Spleen (tissue), 11 donors: Measurements from ENCODE around the gene HUNK. TPM values are rescaled to one million over a fixed set of nuclear protein-coding genes. Genes with fewer than 3 reads are reported as not detected.

Experiments used
- DNase-seq: peaks from one replicate; pipeline ENCODE4 v3.0.0-alpha.2; 2020
- H3K27ac ChIP-seq, 8 donors: fragments of 200-600 bp; sonication (generic) in 7 of 8; 1 replicate in 4 of 8; 2 replicates in 4 of 8; pipeline versions ENCODE4 v1.5.0 to v1.8.0; 2016 to 2021; ENCODE audit warnings: inconsistent platforms in 4 of 8, mild to moderate bottlenecking in 4 of 8, moderate library complexity in 1 of 8
- H3K27me3 ChIP-seq, 7 donors: fragments of 200-600 bp; sonication (generic) in 6 of 7; replicated peaks in 1 of 7; 1 replicate in 4 of 7; 2 replicates in 3 of 7; pipeline versions ENCODE4 v1.5.0 to v1.8.0; 2016 to 2021; ENCODE audit warnings: inconsistent platforms in 3 of 7, mild to moderate bottlenecking in 1 of 7
- H3K36me3 ChIP-seq, 6 donors: fragments of 200-600 bp; sonication (generic) in 5 of 6; 1 replicate in 4 of 6; 2 replicates in 2 of 6; pipeline versions ENCODE4 v1.5.0 to v1.8.0; 2016 to 2021; ENCODE audit warnings: inconsistent platforms in 2 of 6
- H3K4me1 ChIP-seq, 6 donors: fragments of 200-600 bp; sonication (generic) in 5 of 6; 1 replicate in 3 of 6; 2 replicates in 3 of 6; pipeline versions ENCODE4 v1.5.0 to v1.8.0; 2016 to 2021; ENCODE audit warnings: inconsistent platforms in 3 of 6
- H3K4me3 ChIP-seq, 8 donors: fragments of 200-600 bp; sonication (generic) in 7 of 8; 1 replicate in 4 of 8; 2 replicates in 4 of 8; pipeline versions ENCODE4 v1.5.0 to v1.8.0; 2016 to 2021; ENCODE audit warnings: inconsistent platforms in 4 of 8, mild to moderate bottlenecking in 4 of 8, moderate library complexity in 2 of 8
- H3K9me3 ChIP-seq, 8 donors: fragments of 200-600 bp; sonication (generic) in 7 of 8; 1 replicate in 4 of 8; 2 replicates in 4 of 8; pipeline versions ENCODE4 v1.5.0 to v1.8.0; 2016 to 2021; ENCODE audit warnings: inconsistent platforms in 4 of 8
- CTCF ChIP-seq, 11 experiments: fragments of 200-600 bp in 7 of 11; fragments of 450-650 bp in 4 of 11; sonication (generic) in 4 of 11; IDR thresholded peaks in 8 of 11; conservative IDR thresholded peaks in 3 of 11; 1 replicate in 7 of 11; 2 replicates in 4 of 11; pipeline versions ENCODE4 v1.4.0 to v1.8.0; 2016 to 2021; ENCODE audit warnings: antibody characterized with exemption in 11 of 11, inconsistent platforms in 4 of 11, mild to moderate bottlenecking in 1 of 11
- POLR2A ChIP-seq, 3 donors: fragments of 450-650 bp; IDR thresholded peaks; one replicate each; pipeline ENCODE4 v1.5.1; 2017; ENCODE audit warnings: antibody characterized with exemption in 3 of 3, mild to moderate bottlenecking in 1 of 3
- POLR2AphosphoS5 ChIP-seq, 3 donors: sonication (generic); formaldehyde crosslinking; IDR thresholded peaks; one replicate each; pipeline ENCODE4 v1.5.1; 2017; ENCODE audit warnings: antibody characterized with exemption in 3 of 3
- WGBS, 5 donors: extraction: QIAGEN DNeasy Blood & Tissue Kit in 3 of 5; methylation state at CpG; one replicate each; pipeline versions ENCODE4 v1.1.5 to v1.1.7; 2013 to 2018; 5-methylcytosine and 5-hydroxymethylcytosine counted together
- intact Hi-C: fragments of 100-400 bp; cut with DNase I; formaldehyde crosslinking; loops from one replicate; pipeline ENCODE4 v1.15.0; 2023; ENCODE audit warnings: low total_unique reads
- polyA plus RNA-seq, 3 donors: library from polyadenylated mRNA; stranded (reverse); fragments of 200-250 nt; gene quantifications; one replicate each; pipeline ENCODE4 v1.2.1, GENCODE V29; 2013
- total RNA-seq, 7 donors: library from RNA; depleted of rRNA in 3 of 7; stranded (reverse); fragments of >200 nt in 3 of 7; fragmentation: NEBNext Ultra II Directional in 4 of 7; extraction: Animal tissue kit (Norgen Biotek cat#: 25700) in 4 of 7; gene quantifications; one replicate each; pipeline versions ENCODE4 v1.1.0 to v1.2.1, GENCODE V29; 2016 to 2021
- donor health status: healthy with polysubstance abuse.
- donor health status: DM: no; HTN: no; CAD: no; lungs with moderate emphysema.
- donor health status: DM: no; HTN: no; CAD: no.
- donor health status: Bipolar disorder and iron deficiency.
- donor health status: healthy.
- donor health status: DM: no; HTN: no; CAD: no.
- donor health status: DM: yes; HTN: yes; CAD: no.

The HUNK gene
- total and polyA plus RNA-seq, 10 donors, result 0.06 to 0.41 (median 0.14) TPM; not detected in 3

GRCh38 chr21:31931644-31932469 lies 59.0 kb downstream of the HUNK start:
- DNase-seq, result no peak
- Histone ChIP-seq H3K27me3 (peaks cover 0 to 30% (median 0%) of the 10 kb centered on the region in 7 donors), H3K4me1 (no peaks in the 10 kb centered on the region), H3K9me3 (peaks cover 0 to 7% (median 2%) of the 10 kb centered on the region in 8 donors), H3K27ac (no peak overlapping the region), H3K36me3 (no peaks in the 10 kb centered on the region), H3K4me3 (no peak overlapping the region)
- no peak for TF ChIP-seq POLR2A (IDR thresholded peaks at IDR 0.05)
- no peak for TF ChIP-seq POLR2AphosphoS5 (IDR thresholded peaks at IDR 0.05)
- TF ChIP-seq CTCF (IDR thresholded peaks at IDR 0.05 in 8 of 11, conservative IDR thresholded peaks at IDR 0.05 in 3 of 11), result no peak
- 88 to 92% (median 90%) methylated on average over 23 of the region's 23 CpGs for WGBS, 5 donors
- intact Hi-C loops, result no loop called here

DNA sequence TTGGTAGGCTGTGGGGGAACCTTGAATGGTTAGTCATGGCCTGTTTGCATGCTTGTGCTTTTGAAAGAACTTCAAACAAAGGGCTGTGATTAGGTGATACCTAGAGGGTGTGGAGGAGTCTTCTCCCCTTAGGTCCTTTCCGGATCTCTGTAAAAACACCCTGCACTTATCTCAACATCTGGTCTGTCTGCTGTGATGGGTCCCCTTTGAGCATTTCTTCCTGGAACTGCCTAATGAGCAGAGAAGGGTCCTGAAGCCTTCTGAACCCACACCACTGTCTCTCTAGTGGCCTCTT lies 59.6 kb downstream of the HUNK start:
- DNase-seq, result no peak
- H3K9me3 ChIP-seq, result peaks cover 0 to 2% (median 0%) of the 10 kb centered on the region in 8 donors
- H3K27me3 ChIP-seq, result peaks cover 0 to 30% (median 0%) of the 10 kb centered on the region in 7 donors
- intact Hi-C loops, result no loop called here
- H3K4me3 ChIP-seq, result no peak overlapping the region
- H3K36me3 ChIP-seq, result no peaks in the 10 kb centered on the region
- H3K27ac ChIP-seq, result no peak overlapping the region
- TF ChIP-seq CTCF (IDR thresholded peaks at IDR 0.05 in 8 of 11, conservative IDR thresholded peaks at IDR 0.05 in 3 of 11) (no peak), POLR2AphosphoS5 (IDR thresholded peaks at IDR 0.05) (no peak), POLR2A (IDR thresholded peaks at IDR 0.05) (no peak)
- H3K4me1 ChIP-seq, result no peaks in the 10 kb centered on the region
- 42 to 80% (median 50%) methylated on average over 1 of the region's 1 CpG for WGBS, 5 donors

DNA sequence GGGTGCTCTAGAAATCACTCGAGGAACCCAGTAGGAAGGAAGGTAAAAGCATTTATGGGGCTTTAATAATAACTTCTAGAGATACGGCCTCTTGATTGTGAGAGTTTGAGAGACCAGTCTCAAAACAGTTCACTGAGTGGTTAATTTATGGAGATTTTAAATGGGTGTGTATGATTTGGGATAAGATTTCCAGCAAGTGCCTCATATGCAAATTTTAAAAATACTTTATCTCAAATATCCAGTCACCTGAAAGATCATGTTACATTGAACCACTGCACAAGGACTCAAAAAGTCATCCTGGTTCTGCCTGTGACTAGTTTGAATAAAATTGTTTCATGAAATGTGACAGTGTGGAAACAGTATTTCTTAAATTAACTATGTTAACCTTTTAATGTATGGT lies 64.5 kb downstream of the HUNK start:
- Histone ChIP-seq H3K4me3 (no peak overlapping the region), H3K36me3 (no peaks in the 10 kb centered on the region), H3K27ac (no peak overlapping the region), H3K9me3 (no peaks in the 10 kb centered on the region), H3K4me1 (no peaks in the 10 kb centered on the region), H3K27me3 (peaks cover 0 to 31% (median 0%) of the 10 kb centered on the region in 7 donors)
- no peak for DNase-seq
- 66 to 85% (median 74%) methylated on average over 2 of the region's 2 CpGs for WGBS, 5 donors
- no peak for TF ChIP-seq POLR2A (IDR thresholded peaks at IDR 0.05)
- TF ChIP-seq POLR2AphosphoS5 (IDR thresholded peaks at IDR 0.05), result no peak
- no peak for TF ChIP-seq CTCF (IDR thresholded peaks at IDR 0.05 in 8 of 11, conservative IDR thresholded peaks at IDR 0.05 in 3 of 11)
- intact Hi-C loops, result no loop called here

DNA sequence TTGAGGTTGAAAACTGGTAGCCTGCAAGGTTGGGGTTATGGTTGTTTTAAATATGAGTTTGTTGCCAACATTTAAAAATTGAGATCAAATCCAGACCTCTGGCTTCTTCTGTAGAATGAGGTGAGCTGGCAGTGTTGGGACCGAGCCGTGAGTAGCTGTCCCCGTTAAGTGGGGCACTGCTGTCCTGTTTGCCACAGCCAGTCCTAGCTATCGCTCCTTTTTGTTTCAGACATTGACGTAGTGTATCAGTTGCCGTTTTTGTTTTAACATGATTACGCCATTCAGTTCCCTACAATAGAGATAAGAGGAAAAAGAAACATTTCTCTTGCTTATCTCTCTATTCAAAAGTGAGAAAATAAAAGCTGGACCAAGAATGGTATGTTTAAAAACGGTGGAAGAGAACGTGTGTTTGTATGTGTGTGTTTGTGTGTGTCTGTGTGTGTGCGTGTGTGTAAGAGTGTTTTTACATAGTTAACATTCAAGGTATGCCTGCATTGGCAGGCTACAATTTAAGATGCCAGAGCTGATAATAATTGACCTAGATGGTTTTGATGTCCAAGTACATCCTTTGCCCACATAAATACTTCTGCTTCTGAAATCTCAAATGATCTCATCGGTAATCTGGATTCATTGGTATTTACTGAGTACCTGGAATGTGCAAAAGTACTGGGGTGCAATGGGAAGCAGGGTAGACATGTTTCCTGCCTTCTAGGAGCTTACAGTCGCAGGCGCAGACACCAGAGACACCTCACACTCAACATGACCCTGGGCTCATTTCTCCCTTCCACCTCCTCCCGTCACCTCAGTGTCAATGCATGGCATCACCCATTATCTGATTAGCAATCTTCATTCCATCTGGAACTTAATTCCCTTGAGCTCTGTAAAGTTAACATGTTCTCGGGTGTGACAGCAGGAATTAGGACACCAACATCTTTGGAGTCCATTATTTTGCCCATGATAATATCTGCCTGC lies 65.8 kb downstream of the HUNK start:
- 70 to 79% (median 73%) methylated on average over 15 of the region's 15 CpGs for WGBS, 5 donors
- DNase-seq, result no peak
- TF ChIP-seq POLR2AphosphoS5 (IDR thresholded peaks at IDR 0.05) (no peak), POLR2A (IDR thresholded peaks at IDR 0.05) (no peak), CTCF (IDR thresholded peaks at IDR 0.05 in 8 of 11, conservative IDR thresholded peaks at IDR 0.05 in 3 of 11) (no peak)

More for the DNA sequence above, 65.8 kb downstream of the HUNK start:
- no peaks in the 10 kb centered on the region for H3K4me1 ChIP-seq
- H3K36me3 ChIP-seq, result no peaks in the 10 kb centered on the region
- H3K9me3 ChIP-seq, result no peaks in the 10 kb centered on the region
- H3K27ac ChIP-seq, result no peak overlapping the region
- intact Hi-C loops, result no loop called here
- no peak overlapping the region for H3K4me3 ChIP-seq
- H3K27me3 ChIP-seq, result peaks cover 0 to 23% (median 0%) of the 10 kb centered on the region in 7 donors
